NCI-H345 treated with DMSO at 0.1 percent for 48 hours (cell line): ENCODE measurements around the gene BANF2.

Experiments
- DNase-seq: peaks from one replicate; lab custom pipeline; 2025; ENCODE audit not compliant: unreplicated experiment; lab: John Stamatoyannopoulos, UW

The BANF2 gene

GRCh38 chr20:17708675-17709360 is 9.1 kb downstream of the BANF2 start:
- no peak for DNase-seq

- DNase-seq, result no peak
Measured at GRCh38 chr20:17709361-17710293, 9.9 kb downstream of the BANF2 start.

GRCh38 chr20:17710379-17711266 is 10.9 kb downstream of the BANF2 start:
- DNase-seq, result no peak

GRCh38 chr20:17711267-17711627 is 11.5 kb downstream of the BANF2 start:
- no peak for DNase-seq

GRCh38 chr20:17712201-17712600 is 12.4 kb downstream of the BANF2 start:
- DNase-seq, result no peak

- no peak for DNase-seq
Measured at GRCh38 chr20:17712708-17713107, 12.9 kb downstream of the BANF2 start.

GRCh38 chr20:17714597-17714996 is 14.8 kb downstream of the BANF2 start:
- DNase-seq, result no peak

- DNase-seq, result no peak
Measured at GRCh38 chr20:17715075-17715474, 15.3 kb downstream of the BANF2 start.

- no peak for DNase-seq
Measured at GRCh38 chr20:17716331-17716730, 16.6 kb downstream of the BANF2 start.

- no peak for DNase-seq
Measured at GRCh38 chr20:17720755-17721154, 21.0 kb downstream of the BANF2 start.

GRCh38 chr20:17721802-17722486 is 22.2 kb downstream of the BANF2 start:
- DNase-seq, result no peak

GRCh38 chr20:17722493-17723300 is 22.9 kb downstream of the BANF2 start:
- DNase-seq, result no peak

- no peak for DNase-seq
Measured at GRCh38 chr20:17723301-17723691, 23.5 kb downstream of the BANF2 start.

- DNase-seq, result peak; percentile 85
Measured at GRCh38 chr20:17725094-17725835, 25.5 kb downstream of the BANF2 start.

GRCh38 chr20:17726902-17727301 is 27.1 kb downstream of the BANF2 start:
- no peak for DNase-seq

- no peak for DNase-seq
Measured at GRCh38 chr20:17727351-17727750, 27.6 kb downstream of the BANF2 start.

- no peak for DNase-seq
Measured at GRCh38 chr20:17728074-17728473, 28.3 kb downstream of the BANF2 start.

GRCh38 chr20:17730071-17730470 is 30.3 kb downstream of the BANF2 start:
- no peak for DNase-seq

- DNase-seq, result no peak
Measured at GRCh38 chr20:17731233-17731632, 31.5 kb downstream of the BANF2 start.
